ENCODE measurements around the gene PRKN.
"Not testable (repeated sequence)": the region's sequence is repeated elsewhere in the genome, so short reads cannot be mapped to it uniquely, and the experiment has no call there.

The PRKN gene

DNA sequence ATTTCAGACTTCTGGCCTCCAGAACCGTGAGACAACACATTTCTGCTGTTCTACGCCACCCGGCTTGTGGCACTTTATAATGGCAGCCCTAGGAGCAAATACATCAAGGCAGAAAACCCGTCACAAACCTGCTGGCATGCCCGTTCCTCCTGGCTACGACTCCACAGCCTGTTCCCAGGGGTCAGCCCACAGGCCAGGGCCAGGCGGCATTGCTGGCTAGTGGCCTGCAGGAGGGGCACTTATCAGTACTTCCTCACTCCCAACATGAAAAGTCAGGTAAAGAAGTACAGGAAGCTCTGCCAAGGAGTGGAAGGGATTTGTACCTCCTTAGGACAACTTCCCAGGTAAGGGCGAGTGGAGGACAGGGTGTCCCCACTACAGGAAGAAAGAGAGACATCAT is 1230.6 kb downstream of the PRKN start:
- no peak for DNase-seq

DNA sequence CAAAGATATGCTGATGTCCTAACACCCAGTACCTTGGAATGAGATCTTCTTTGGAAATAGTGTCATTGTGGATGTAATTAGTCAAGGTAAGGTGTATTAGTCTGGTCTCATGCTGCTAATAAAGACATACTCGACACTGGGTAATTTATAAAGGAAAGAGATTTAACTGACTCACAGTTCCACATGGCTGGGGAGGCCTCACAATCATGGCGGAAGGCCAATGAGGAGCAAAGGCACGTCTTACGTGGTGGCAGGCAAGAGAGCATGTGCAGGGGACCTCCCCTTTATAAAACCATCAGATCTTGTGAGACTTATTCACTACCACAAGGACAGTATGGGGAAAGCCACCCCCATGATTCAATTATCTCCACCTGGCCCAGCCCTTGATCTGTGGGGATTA is 1231.3 kb downstream of the PRKN start:
- DNase-seq = not testable (repeated sequence)

DNA sequence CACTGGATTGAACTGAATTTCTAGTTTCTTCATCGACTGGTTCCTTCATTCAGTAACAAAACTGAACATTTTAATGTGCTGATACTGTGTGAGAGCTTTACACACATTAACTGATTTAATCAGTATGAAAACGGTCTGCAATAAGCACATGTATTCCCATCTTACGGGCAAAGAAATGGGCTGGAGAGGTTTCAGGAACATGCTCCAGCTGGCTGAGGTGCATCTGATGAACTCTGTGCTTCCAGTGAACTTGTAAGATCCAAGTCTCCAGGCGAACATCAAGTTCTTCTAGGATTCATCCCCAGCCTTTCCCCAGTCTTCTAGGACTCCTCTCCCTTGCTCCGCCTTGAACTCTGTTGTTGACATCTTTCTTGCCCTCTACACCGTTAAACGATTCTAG is 1233.0 kb downstream of the PRKN start:
- DNase-seq = no peak

DNA sequence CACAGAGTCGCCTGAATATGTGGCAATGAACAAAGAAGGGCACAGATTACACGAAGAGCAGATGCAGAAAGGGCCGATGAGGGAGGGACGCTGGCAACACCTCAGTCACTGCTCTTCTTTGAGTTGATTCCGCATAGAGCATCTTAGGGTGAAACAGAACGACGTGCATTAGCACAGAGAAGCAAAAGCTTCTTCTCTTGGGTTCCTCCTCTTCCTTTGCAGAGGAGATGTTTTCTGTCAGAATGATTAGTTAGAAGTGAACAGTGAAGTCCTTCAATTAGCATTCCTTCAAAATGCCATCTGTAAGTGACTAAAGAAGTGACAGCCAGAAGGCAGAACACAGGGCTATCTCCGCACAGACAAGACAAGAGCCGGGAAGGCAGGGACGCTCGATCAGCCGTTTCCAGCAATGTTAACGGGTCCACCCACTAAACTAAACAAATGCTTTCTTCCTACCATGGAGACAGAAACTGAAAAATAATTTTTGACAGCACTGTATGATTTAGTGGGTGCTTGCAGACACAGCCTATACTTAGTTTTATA is 1233.9 kb downstream of the PRKN start:
- no peak for DNase-seq

DNA sequence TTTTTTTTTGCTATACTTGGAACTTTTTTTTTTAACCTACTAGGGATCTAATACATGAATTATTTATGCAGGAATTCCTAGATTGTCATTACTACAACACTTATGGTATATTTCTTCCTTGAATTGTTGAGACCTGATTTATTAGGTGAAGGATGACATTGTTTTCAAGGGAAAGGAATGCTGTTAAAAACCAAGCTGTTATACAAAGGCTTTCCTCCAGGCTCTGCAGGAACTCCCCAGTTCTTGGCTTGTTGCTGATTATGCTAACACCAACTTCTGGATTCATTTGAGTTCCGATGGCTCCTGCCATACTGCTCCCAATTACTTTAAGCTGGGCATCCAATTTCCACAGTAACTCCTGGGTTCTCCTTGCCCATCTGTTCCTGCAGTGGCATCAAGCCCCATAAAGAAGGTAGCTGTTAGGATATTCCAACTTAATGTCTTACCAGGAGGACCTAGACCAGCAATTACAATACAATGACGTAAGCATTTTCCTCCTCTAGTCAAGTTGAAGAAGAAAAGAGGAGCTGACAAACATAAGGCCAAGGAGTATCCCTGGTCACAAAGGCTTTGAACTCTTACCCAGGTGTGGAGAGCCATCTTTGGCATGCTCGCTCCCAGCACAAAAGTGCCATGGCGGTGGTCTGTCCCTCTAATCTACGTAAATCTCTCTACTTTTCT is 1237.8 kb downstream of the PRKN start:
- no peak for DNase-seq

DNA sequence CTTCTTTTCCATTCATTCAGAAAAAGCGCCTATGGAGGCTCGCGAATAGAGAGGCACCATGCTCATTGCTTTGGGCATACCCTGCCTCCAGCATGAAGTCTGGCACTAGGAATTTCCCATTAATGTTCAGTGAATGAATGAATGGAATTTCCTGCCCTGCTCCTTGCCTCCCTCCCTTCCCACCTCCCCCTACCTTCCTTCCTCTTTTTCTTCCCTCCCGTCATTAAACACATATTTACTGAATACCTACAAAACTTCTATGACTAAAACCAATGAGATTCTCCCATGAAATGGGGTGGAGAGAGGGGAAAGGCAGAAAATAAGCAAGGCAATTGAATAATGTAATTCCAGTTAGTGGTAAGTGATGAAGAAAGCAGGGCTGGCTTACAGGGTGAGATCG is 1239.9 kb downstream of the PRKN start:
- no peak for DNase-seq

DNA sequence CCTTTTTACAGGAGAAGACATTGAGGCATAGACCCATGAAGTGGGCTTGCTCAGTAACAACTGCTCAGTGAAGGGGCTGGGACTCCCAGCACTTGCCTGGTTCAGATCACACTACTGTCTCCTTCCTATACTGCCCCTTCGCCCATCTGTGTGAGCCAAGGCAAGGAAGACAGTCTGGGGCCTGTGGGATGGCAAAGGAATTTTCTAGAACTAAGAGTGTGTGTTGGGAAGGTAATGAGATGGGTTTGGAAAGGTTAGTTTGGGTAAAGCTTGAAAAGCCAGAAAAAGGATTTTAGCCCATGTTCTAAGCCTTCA is 1240.4 kb downstream of the PRKN start:
- DNase-seq = no peak

DNA sequence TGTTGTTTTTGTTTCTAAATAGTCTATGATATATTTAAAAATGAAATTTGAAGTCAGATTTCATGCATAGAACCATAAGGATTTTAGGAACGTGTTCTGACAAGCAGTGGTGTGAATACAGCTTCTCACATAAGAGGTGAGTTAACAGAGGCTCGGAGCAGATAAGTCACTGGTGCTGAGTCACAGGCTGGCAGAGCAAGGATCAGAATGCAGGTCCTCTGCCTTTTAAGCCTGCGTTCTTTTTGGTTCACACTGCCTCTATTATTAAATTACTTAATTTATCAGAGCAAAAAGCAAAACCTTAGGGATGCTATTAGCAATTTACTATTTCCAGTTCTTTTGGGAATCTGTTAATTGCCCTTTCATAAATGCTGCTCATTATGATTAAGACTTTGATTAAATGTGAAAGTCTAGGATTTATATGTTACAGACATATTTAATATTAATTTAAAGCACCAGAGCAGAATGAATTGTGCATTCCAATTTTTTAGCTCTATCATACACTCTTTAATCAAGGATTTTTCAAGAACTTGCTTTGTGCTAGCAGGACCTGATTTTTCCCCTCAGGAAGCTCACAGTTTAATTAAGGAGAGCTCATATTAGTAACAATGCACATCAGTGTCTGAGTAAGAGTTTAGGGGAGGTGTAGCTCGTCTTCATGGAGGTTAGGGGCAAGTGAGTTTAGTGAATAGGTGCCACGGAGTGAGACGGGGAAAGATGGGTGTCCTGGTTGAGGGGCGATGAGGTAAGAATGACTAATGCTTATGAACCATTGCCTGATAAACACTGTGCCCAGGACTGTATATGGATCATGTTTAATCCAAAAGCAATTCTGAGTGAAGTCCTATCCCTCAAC is 1241.0 kb downstream of the PRKN start:
- no peak for DNase-seq

DNA sequence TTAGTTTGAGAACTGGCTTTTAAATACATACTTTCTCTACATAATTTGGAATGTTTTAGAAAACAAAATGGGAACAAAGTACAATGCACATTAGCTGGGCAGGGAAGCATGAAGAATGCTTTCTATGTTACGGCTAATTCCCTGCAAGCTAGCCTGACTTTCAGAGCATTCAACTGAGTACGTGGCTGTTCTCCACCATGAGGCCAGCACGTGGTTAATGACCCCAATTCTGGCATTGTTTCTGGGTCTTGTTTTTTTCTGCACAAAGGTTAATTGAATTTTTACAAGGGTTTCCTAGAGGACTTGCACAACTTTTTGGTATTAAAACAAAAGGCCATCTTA is 1245.1 kb downstream of the PRKN start:
- DNase-seq = no peak

DNA sequence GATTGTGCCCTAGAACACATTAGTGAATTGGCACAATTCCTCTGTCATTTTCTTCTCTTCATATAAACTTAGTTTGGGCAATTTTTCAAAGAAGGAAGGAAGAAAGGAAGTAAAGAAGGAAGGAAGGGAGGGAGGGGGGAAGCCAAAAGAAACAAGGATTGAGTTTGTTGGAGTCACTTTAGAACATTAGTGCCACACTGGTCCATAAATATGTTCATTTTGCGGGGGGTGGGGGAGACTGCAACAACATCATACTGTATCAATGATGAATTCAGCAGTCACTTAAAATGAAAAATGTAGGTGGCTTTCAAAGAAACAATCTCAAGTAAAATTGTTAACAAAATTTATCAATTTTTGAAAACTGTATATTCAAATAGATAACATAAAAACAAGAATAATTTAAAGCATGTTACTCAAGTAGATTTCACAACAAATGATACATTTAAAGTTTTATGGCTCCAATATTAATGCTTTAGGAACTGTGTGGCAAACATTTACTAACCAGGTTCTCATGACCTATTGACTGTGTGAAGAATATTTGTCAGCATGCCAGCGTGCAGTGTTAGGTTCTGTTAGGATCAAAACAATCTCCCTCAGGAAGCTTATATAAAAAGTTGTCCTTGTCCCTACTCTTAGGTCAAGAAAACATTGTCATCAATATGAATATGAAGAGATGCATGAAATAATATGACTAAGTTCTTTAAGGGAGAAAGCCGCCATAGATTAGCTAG is 1245.6 kb downstream of the PRKN start:
- DNase-seq = no peak

DNA sequence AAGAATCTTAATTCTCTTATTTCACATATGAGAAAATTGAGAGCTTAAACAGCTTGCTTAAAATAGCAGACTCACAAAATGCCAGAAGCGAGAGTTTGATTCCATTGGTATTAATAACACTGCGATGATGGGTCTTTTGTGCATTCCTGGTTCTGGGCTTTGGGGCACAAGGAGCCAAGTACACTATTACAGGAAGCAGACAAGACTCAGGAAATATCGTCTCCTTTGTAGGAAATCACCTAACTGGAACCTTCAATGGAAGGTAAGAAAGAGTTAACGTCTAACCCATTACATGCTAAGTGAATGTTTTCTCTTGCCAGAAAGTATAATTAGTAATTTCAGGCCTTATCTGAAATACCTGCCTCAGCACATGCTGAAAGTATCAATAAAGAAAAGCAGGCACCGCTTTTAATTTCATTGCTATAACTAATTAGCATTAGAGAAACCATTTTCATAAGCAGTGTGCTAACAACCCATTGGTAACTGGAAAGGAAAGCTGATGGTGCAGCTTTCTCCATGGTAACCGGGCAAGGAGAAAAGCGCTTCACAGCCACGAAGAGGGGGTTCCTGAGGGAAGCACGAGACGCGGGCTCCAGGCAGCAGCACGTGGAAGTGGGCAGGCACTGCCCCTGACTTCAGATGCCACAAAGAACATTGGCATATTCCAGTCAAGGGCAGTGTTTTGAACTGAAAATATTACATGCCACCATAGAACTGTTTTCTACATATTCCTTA is 1247.0 kb downstream of the PRKN start:
- DNase-seq = no peak

DNA sequence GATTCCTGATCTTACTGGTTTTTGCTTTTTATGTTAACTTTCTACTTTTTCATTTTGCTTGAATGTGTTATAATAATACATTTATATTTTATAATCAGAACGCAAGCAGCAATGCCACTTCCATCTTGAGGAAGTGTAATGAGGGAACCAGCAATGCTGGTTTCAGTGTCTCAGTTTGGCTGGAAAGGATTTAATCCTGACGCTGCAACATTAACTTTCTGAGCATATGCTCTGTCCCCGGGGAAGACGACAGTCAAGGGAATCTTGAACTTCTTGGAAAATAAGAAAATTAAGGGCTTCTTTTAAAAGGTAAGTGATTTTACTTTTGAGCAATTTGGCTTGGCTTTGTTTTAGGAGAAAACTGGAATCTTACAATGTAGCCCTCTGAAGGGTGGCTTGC is 1248.2 kb downstream of the PRKN start:
- no peak for DNase-seq

DNA sequence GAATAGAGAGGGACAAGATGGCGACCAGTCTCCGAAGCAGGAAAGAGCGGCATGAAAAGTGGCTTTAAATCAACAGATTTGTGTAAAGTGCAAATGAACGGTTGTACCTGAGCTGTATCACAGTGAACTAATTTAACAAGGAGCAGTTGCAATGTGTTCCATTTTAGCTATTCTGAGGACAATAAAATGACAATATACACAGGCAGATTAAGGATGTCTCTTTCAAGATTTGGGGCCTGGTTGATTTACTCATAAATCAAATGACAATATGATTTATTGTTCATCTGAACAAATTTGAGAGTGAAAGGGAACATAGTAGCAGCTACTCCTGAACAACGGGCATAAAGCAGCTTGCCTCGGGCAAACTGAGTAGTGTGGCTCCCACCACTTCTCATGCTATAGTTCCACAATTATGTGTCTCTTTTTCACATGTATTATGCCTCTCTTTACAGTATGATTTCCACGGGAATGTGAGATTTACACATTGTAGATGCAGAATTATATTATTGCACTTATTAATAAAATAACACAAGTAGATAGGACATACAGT is 1249.6 kb downstream of the PRKN start:
- DNase-seq = no peak

DNA sequence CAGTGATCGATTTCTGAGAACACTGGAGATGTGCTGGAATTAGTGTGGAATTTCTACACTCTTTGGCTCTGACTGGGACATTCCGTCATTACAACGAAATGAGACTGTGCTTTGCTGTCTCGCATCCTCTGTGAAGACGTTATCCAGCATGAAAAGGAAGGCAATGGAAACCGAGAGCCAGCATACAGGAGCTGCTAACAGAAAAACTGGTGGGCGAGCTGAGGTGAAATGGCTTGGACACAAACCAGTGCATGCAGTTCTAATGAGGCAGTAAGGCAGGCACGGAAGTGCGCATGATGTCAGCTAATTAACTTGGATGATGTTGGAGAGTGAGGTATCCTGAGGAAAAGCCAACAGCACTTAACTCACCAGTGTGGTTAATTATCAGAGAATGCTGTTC is 1250.9 kb downstream of the PRKN start:
- no peak for DNase-seq

DNA sequence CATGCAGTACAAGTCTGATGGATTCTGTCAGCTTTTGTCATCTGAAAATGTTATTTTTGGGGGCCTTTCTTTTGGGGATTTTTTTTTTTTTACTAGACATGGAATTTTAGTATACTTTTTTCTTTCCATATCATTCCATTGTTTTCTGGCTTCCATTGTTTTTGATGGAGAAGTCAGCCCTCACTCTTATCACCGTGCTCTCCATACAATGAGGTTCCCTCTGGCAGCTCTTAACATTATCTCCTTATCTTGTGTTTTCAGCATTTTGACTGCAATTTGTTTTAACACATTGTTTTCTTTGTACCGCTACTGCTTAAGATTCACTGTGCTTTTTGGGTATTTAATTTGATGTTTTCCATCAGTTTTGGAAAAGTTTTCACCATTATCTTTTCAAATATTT is 1262.2 kb downstream of the PRKN start:
- no peak for DNase-seq

DNA sequence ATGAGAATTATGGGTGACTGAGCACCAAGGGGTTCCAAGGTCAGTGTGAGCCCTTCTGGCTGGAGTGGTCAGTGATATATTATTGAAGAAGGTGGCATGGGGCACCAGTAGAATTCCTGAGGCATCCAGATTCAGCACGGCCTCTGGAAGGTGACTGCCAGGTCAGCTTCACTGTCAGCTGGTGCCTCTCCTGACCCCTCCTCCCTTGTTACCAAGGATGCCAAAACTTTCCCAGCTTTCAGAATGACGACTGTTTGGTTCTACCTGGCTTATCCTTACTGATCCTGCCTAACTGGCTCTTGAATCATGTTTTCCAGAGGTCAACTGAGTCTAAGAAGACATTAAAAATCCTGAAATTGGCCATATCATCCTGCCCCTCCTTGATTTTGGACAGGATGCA is 1264.5 kb downstream of the PRKN start:
- no peak for DNase-seq

DNA sequence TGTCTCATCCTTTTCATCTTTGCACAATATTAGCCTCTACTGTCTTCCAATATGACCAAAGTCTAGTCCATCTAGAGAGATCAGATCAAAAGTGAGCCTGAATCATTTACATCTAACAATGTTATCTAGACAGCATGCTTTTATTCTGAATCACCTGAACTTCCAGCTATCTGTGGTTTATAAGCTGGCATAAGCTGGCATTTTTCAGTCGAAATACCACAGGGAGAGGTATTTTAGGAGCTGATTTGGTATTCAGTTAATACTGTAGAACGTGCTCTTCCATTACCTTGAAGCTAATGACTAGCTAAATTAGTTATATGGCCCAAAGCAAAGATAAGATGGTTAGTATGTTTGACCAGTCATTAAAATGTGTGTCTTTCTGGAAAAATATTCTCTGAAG is 1265.4 kb downstream of the PRKN start:
- no peak for DNase-seq

DNA sequence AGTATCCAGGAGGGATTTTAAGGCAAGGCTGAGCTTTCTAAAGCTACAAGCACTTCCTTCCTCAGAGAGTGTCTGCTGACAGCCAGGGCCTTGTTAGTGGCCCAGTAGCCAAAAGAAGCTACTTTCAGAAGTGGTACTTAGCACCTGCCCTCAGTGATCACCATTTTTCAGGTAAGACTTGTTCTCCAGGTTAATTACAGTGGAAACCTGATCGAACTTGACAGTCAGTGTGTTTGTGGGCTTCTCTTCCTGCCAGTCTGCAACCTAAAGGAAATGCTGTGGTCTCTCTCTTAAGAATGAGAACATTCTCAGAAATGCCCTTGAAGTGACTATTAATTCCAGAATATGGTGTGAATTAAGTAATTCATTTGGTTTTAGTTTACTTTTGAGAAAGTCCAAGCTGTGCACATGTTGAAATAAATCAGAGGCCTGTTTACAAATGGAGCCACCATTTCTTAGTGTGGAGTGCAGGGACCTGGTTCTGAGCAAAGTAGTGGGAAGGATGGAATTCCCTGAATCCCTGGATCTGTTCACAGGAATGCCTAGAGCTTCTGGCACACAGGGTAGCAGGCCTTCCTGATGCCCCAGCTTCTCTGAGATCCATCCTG is 1268.5 kb downstream of the PRKN start:
- DNase-seq = no peak

DNA sequence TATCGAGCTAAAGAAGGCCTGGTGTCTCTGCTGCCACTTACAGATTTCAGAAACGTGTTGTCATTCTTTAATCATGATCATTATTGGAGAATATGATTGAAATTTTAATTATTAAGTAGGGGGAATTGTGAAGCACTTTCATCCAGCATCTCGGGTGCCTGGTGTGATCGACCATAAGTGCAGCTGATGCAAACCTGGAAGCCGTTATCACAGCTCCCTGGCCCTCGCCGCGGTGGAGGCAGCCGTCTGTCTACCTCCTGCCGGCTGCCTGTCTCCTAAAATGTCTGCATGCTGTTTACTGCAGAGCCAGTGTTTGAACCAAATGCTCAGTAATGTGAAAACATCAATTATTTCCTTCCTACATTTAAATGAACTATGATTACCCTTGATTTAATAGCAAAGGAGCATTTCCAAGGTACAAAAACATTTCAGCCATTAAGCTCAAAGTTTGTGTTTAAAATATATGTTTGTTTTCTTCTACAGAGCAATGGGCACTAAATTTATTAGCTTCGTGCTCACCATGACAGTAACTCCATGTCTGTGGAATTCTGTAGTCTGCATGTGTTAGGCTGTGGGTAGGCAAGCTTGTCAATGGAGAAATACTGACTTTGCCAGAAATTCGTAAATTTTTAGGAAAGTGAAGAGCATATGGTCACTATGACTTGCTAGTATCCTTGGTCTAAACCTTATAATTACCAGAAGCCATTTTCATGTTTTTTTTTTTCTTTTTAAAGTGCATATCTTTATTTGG is 1269.2 kb downstream of the PRKN start:
- no peak for DNase-seq

DNA sequence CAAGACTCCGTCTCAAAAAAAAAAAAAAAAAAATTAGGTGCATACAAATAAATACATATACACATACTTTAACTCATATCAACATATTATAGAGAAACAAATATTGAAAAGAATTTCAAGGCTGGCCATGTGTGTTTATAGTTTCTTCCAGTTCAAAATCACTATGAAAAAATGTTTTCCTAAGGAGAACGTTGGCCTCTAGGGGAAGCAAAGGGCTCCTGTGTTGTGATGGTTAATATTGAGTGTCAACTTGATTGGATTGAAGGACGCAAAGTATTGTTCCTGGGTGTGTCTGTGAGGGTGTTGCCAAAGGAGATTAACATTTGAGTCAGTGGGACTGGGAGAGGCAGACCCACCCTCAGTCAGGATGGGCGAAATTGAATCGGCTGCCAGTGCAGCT is 1271.7 kb downstream of the PRKN start:
- DNase-seq = no peak

DNA sequence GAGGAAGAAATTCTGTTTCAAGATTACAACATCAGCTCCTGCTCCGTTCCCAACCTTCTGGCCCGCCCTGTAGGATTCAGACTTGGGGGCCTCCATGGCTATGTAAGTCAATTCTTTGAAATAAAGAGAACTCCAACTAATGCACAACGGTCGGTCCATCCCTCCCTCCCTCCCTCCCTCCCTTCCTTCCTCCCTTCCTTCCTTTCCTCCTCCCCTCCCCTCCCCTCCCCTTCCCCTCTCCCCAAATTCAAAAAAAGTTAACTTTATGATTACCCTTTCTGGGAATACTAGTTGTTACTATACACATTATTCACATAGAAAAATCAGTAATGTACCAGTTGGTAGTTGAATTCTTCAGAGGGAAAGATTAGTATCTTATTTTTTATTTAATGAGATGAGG is 1274.0 kb downstream of the PRKN start:
- DNase-seq = no peak

DNA sequence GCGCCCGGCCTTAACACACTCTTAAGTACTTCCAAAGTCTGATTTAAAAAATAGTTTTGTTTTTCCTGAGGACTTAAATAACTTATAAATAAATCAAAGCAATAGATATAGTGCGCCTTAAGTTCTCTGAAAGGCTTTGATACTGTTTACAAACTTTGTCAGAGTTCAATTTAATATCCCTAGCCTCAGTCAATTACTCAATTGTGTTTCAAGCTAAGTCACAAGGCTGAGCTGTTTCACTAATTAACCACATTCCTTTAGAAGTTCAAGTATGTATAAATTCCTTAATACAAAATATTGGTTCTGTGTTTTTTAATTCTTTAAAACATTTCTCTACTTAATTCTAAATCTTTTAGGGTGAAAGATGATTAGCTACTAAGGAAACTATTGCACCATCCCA is 1275.3 kb downstream of the PRKN start:
- DNase-seq = no peak
